BJ (cell line): Measurements from ENCODE around the gene ARFRP1. TPM values are rescaled to one million over a fixed set of nuclear protein-coding genes. Genes with fewer than 3 reads are reported as not detected.
"Not testable (repeated sequence)": the region's sequence is repeated elsewhere in the genome, so short reads cannot be mapped to it uniquely, and the experiment has no call there.

Experiments used
- CTCF ChIA-PET: fragments of 350-600 bp; formaldehyde crosslinking; extraction: SDS; loops from one replicate; lab custom pipeline; 2021; ENCODE audit warnings: antibody characterized with exemption, inconsistent platforms; lab: Yijun Ruan, JAX
- POLR2A ChIA-PET: fragments of 300-600 bp; sonication (Branson Sonifier 250); formaldehyde crosslinking; extraction: SDS; loops from one replicate; lab custom pipeline; 2021; ENCODE audit warnings: antibody characterized with exemption; lab: Charles Lee
- DNase-seq: peaks from one replicate; pipeline ENCODE4 v3.0.0-alpha.2; 2011; ENCODE audit warnings: low read depth
- H3K27me3 ChIP-seq: 2 replicates; pipeline ENCODE4 v1.6.0; 2011; ENCODE audit warnings: low read length; ENCODE audit not compliant: control insufficient read depth, insufficient read depth
- H3K36me3 ChIP-seq: 2 replicates; pipeline ENCODE4 v1.5.1; 2011; ENCODE audit warnings: low read length; ENCODE audit not compliant: control insufficient read depth, insufficient read depth
- H3K4me3 ChIP-seq: 2 replicates; pipeline ENCODE4 v1.5.1; 2011; ENCODE audit warnings: low read depth, mild to moderate bottlenecking, control low read depth, low read length
- CTCF ChIP-seq: IDR thresholded peaks from 2 replicates; pipeline ENCODE4 v1.5.1; 2011; ENCODE audit warnings: low read depth, mild to moderate bottlenecking, control low read depth, inconsistent platforms, low read length, moderate library complexity; ENCODE audit not compliant: insufficient read depth
- polyA plus RNA-seq: library from polyadenylated mRNA; depleted of rRNA; stranded (reverse); fragments of >200 nt; gene quantifications from 2 replicates; pipeline ENCODE4 v1.2.3, GENCODE V29; 2011

Gene ARFRP1
- polyA plus RNA-seq, 1 experiment: 41.9 TPM

- Histone ChIP-seq H3K4me3 (no peak overlapping the region), H3K36me3 (peaks cover 24% of the 10 kb centered on the region), H3K27me3 (no peaks in the 10 kb centered on the region)
- no peak for DNase-seq
- no peak for TF ChIP-seq CTCF
- POLR2A ChIA-PET: no interaction called here
- CTCF ChIA-PET: no interaction called here
Measured at GRCh38 chr20:63732118-63733095, 24.6 kb upstream of the ARFRP1 start.

GRCh38 chr20:63731410-63731809 is 23.6 kb upstream of the ARFRP1 start:
- no peak for TF ChIP-seq CTCF
- Histone ChIP-seq H3K27me3 (no peaks in the 10 kb centered on the region), H3K4me3 (no peak overlapping the region), H3K36me3 (peaks cover 22% of the 10 kb centered on the region)
- ChIA-PET POLR2A (no interaction called here), CTCF (no interaction called here)
- DNase-seq: no peak

- peaks cover 19% of the 10 kb centered on the region for H3K36me3 ChIP-seq
- CTCF ChIA-PET, DNase-seq, H3K4me3 ChIP-seq, H3K27me3 ChIP-seq, POLR2A ChIA-PET: not testable (repeated sequence)
Measured at GRCh38 chr20:63730189-63730733, 22.5 kb upstream of the ARFRP1 start.

GRCh38 chr20:63722967-63723622 is 15.3 kb upstream of the ARFRP1 start:
- POLR2A ChIA-PET: interaction anchor here (0.7 kb wide), 1 partner anchor 22 kb away, joined by 4 read pairs; no protein-coding TSS in a partner anchor
- not testable (repeated sequence) for H3K27me3 ChIP-seq, DNase-seq, H3K4me3 ChIP-seq, H3K36me3 ChIP-seq
- CTCF ChIA-PET: interaction anchor here (1.4 kb wide), 1 partner anchor 10 kb away, joined by 3 read pairs; no protein-coding TSS in a partner anchor

GRCh38 chr20:63718996-63719395 is 11.2 kb upstream of the ARFRP1 start:
- Histone ChIP-seq H3K36me3 (peaks cover 9% of the 10 kb centered on the region), H3K27me3 (no peaks in the 10 kb centered on the region), H3K4me3 (no peak overlapping the region)
- ChIA-PET POLR2A (no interaction called here), CTCF (no interaction called here)
- TF ChIP-seq CTCF: no peak
- DNase-seq: no peak

GRCh38 chr20:63714858-63715257 is 7.1 kb upstream of the ARFRP1 start:
- H3K36me3 ChIP-seq: peaks cover 12% of the 10 kb centered on the region
- POLR2A ChIA-PET: no interaction called here
- H3K4me3 ChIP-seq: no peak overlapping the region
- no peak for DNase-seq
- H3K27me3 ChIP-seq: no peaks in the 10 kb centered on the region
- no peak for TF ChIP-seq CTCF
- CTCF ChIA-PET: no interaction called here
